22Rv1 (cell line): Measurements from ENCODE around the gene MRPS25.

Source experiments
- CTCF ChIP-seq: fragments of 450-650 bp; IDR thresholded peaks from 2 replicates; pipeline ENCODE4 v1.5.1; 2017; ENCODE audit warnings: mild to moderate bottlenecking
- ZFX ChIP-seq: fragments of 450-650 bp; IDR thresholded peaks from 2 replicates; pipeline ENCODE4 v1.6.1; 2017; ENCODE audit warnings: antibody characterized with exemption, borderline replicate concordance

- TF ChIP-seq CTCF = no peak
- TF ChIP-seq ZFX = no peak
These were observed 17.0 kb upstream of the MRPS25 start for GRCh38 chr3:15081960-15082664.
